CD8-positive, alpha-beta memory T cell (primary cell): ENCODE measurements around the gene MYO5B. TPM values are rescaled to one million over a fixed set of nuclear protein-coding genes. Genes with fewer than 3 reads are reported as not detected.

Experiments used
- CTCF ChIA-PET: fragments of 350-600 bp; sonication (Branson Sonifier 250); formaldehyde crosslinking; loops from one replicate; lab custom pipeline; 2021; ENCODE audit warnings: antibody characterized with exemption; lab: Charles Lee
- POLR2A ChIA-PET: fragments of 350-600 bp; sonication (Branson Sonifier 250); formaldehyde crosslinking; loops from one replicate; lab custom pipeline; 2021; ENCODE audit warnings: antibody characterized with exemption; lab: Charles Lee
- DNase-seq, 5 donors: peaks; one replicate each; pipeline versions ENCODE4 v3.0.0 to v3.0.0-alpha.2; 2020 to 2022; ENCODE audit warnings: mixed read lengths in 1 of 5
- H3K27ac ChIP-seq: one replicate; pipeline ENCODE4 v1.7.0; 2013; ENCODE audit warnings: low read depth, mild to moderate bottlenecking, low read length, moderate library complexity
- H3K27me3 ChIP-seq: 2 replicates; pipeline ENCODE4 v1.7.0; 2013; ENCODE audit warnings: low read length, mild to moderate bottlenecking; ENCODE audit not compliant: insufficient read depth, poor library complexity, severe bottlenecking
- H3K36me3 ChIP-seq: 2 replicates; pipeline ENCODE4 v1.7.0; 2013; ENCODE audit warnings: mild to moderate bottlenecking, low read length, moderate library complexity; ENCODE audit not compliant: insufficient read depth
- H3K4me1 ChIP-seq: 2 replicates; pipeline ENCODE4 v1.7.0; 2013; ENCODE audit warnings: mild to moderate bottlenecking, low read length, moderate library complexity; ENCODE audit not compliant: insufficient read depth
- H3K4me3 ChIP-seq: 2 replicates; pipeline ENCODE4 v1.7.0; 2013; ENCODE audit warnings: mild to moderate bottlenecking, low read length
- H3K9me3 ChIP-seq: 2 replicates; pipeline ENCODE4 v1.7.0; 2013; ENCODE audit warnings: mild to moderate bottlenecking, low read length
- H3K27ac Mint-ChIP-seq, 8 donors: one replicate each; pipeline ENCODE4 v1.8.0; 2020 to 2021; ENCODE audit warnings: mixed read lengths in 8 of 8, mild to moderate bottlenecking in 6 of 8, inconsistent platforms in 3 of 8, moderate library complexity in 3 of 8
- H3K27me3 Mint-ChIP-seq, 2 donors: one replicate each; pipeline ENCODE4 v1.8.0; 2020 to 2021; ENCODE audit warnings: mixed read lengths in 2 of 2, mild to moderate bottlenecking in 1 of 2, moderate library complexity in 1 of 2
- H3K36me3 Mint-ChIP-seq, 3 donors: one replicate each; pipeline ENCODE4 v1.8.0; 2020 to 2021; ENCODE audit warnings: mixed read lengths in 3 of 3, inconsistent platforms in 1 of 3, mild to moderate bottlenecking in 1 of 3
- H3K4me1 Mint-ChIP-seq, 3 donors: one replicate each; pipeline ENCODE4 v1.8.0; 2020 to 2021; ENCODE audit warnings: mixed read lengths in 3 of 3, inconsistent platforms in 1 of 3, mild to moderate bottlenecking in 1 of 3
- H3K4me3 Mint-ChIP-seq, 7 donors: one replicate each; pipeline ENCODE4 v1.8.0; 2020 to 2021; ENCODE audit warnings: mixed read lengths in 7 of 7, mild to moderate bottlenecking in 6 of 7, moderate library complexity in 4 of 7, inconsistent platforms in 2 of 7
- H3K9me3 Mint-ChIP-seq, 5 donors: one replicate each; pipeline ENCODE4 v1.8.0; 2020 to 2022; ENCODE audit warnings: mixed read lengths in 5 of 5, mild to moderate bottlenecking in 3 of 5, moderate library complexity in 2 of 5, inconsistent platforms in 1 of 5
- polyA plus RNA-seq: library from polyadenylated mRNA; unstranded; fragments of 300-500 nt; fragmentation: Illumina TruSeq; gene quantifications from one replicate; pipeline ENCODE4 v1.2.3, GENCODE V29; 2021
- total RNA-seq, 2 experiments: library from RNA; stranded (reverse); gene quantifications; one replicate each; pipeline ENCODE4 v1.2.3, GENCODE V29; 2021

The MYO5B gene
- total and polyA plus RNA-seq, 3 experiments from 2014 or later = 0.07 to 0.11 TPM; not detected in 1

DNA sequence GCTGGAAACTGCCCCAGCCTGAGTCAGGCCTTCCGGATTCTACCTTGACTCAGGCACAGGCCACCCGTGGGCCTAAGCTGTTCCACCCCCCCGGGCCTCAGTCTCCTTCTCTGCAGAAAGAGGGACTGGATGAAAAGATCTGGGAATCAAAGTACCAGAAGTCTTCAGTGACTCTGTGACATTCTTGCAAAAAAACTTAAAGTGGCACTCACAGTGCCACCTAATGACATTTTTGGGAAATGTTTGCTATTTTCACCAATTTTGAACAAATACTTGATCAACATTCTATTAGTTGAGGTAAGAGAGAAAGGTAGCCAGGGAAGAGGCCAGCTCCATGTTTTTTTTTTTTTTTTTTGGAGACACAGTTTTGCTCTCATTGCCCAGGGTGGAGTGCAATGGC lies 333.3 kb downstream of the MYO5B start:
- H3K9me3 Mint-ChIP-seq = no peaks in the 10 kb centered on the region
- no peaks in the 10 kb centered on the region for H3K36me3 Mint-ChIP-seq
- ChIA-PET POLR2A (no interaction called here), CTCF (interaction anchor here (0.8 to 5.5 kb wide), 11 partner anchors 12 to 495 kb away, joined by 3 to 100 read pairs (median 3); no protein-coding TSS in a partner anchor)
- H3K9me3 ChIP-seq = no peaks in the 10 kb centered on the region
- H3K4me3 Mint-ChIP-seq = no peak overlapping the region
- H3K4me3 ChIP-seq = no peak overlapping the region
- H3K27me3 ChIP-seq = no peaks in the 10 kb centered on the region
- no peaks in the 10 kb centered on the region for H3K4me1 ChIP-seq
- H3K4me1 Mint-ChIP-seq = peaks cover 0 to 3% (median 2%) of the 10 kb centered on the region in 3 donors
- peaks cover 6 to 24% of the 10 kb centered on the region in 2 donors for H3K27me3 Mint-ChIP-seq
- no peaks in the 10 kb centered on the region for H3K36me3 ChIP-seq
- H3K27ac ChIP-seq = no peak overlapping the region
- H3K27ac Mint-ChIP-seq = no peak overlapping the region
- peak in 1 of 5 donors; percentile 12 for DNase-seq

- Mint-ChIP-seq H3K4me1 (peaks cover 0 to 3% (median 2%) of the 10 kb centered on the region in 3 donors), H3K36me3 (no peaks in the 10 kb centered on the region)
- POLR2A ChIA-PET = no interaction called here
Observed at GRCh38 chr18:49859725-49860124, 335.2 kb downstream of the MYO5B start.

DNA sequence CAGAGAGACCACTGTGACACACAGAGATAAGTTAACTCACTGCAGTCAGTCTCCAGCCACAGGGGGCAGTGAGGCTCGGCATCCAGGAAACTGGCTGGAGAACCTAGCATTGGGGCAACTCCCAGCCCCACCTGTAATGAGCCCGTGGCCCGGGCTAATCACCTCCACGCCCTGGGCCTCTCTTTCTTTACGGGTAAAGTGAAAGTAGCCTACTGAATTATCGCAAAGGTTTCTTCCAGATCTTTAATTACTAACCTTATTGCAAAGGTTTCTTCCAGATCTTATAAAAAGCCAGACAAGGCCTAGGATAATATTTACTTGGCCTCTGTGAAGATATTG lies 336.0 kb downstream of the MYO5B start:
- no peaks in the 10 kb centered on the region for H3K9me3 Mint-ChIP-seq
- POLR2A ChIA-PET = interaction anchor here (1.0 kb wide), 1 partner anchor 26 kb away, joined by 3 read pairs; no protein-coding TSS in a partner anchor
- no peak overlapping the region for H3K4me3 ChIP-seq
- H3K4me3 Mint-ChIP-seq = no peak overlapping the region
- no peaks in the 10 kb centered on the region for H3K27me3 ChIP-seq
- H3K9me3 ChIP-seq = no peaks in the 10 kb centered on the region
- DNase-seq = no peak
- H3K36me3 ChIP-seq = no peaks in the 10 kb centered on the region
- peaks cover 6 to 11% of the 10 kb centered on the region in 2 donors for H3K27me3 Mint-ChIP-seq
- H3K4me1 Mint-ChIP-seq = peaks cover 0 to 3% (median 2%) of the 10 kb centered on the region in 3 donors
- H3K27ac ChIP-seq = no peak overlapping the region
- H3K4me1 ChIP-seq = no peaks in the 10 kb centered on the region
- H3K27ac Mint-ChIP-seq = no peak overlapping the region
- H3K36me3 Mint-ChIP-seq = no peaks in the 10 kb centered on the region
- CTCF ChIA-PET = interaction anchor here (0.9 to 5.5 kb wide), 16 partner anchors 9 to 1185 kb away, joined by 3 to 100 read pairs (median 4); partner anchors contain the start of gene ACAA2

More at GRCh38 chr18:49859725-49860124, 335.2 kb downstream of the MYO5B start:
- Mint-ChIP-seq H3K27ac (no peak overlapping the region), H3K9me3 (no peaks in the 10 kb centered on the region), H3K4me3 (no peak overlapping the region), H3K27me3 (peaks cover 6 to 18% of the 10 kb centered on the region in 2 donors)
- no peak overlapping the region for H3K27ac ChIP-seq
- H3K4me1 ChIP-seq = no peaks in the 10 kb centered on the region
- no peak overlapping the region for H3K4me3 ChIP-seq
- CTCF ChIA-PET = interaction anchor here (1.8 to 5.5 kb wide), 5 partner anchors 9 to 1185 kb away, joined by 4 to 100 read pairs (median 11); no protein-coding TSS in a partner anchor
- no peak for DNase-seq
- no peaks in the 10 kb centered on the region for H3K27me3 ChIP-seq
- no peaks in the 10 kb centered on the region for H3K36me3 ChIP-seq
- no peaks in the 10 kb centered on the region for H3K9me3 ChIP-seq

DNA sequence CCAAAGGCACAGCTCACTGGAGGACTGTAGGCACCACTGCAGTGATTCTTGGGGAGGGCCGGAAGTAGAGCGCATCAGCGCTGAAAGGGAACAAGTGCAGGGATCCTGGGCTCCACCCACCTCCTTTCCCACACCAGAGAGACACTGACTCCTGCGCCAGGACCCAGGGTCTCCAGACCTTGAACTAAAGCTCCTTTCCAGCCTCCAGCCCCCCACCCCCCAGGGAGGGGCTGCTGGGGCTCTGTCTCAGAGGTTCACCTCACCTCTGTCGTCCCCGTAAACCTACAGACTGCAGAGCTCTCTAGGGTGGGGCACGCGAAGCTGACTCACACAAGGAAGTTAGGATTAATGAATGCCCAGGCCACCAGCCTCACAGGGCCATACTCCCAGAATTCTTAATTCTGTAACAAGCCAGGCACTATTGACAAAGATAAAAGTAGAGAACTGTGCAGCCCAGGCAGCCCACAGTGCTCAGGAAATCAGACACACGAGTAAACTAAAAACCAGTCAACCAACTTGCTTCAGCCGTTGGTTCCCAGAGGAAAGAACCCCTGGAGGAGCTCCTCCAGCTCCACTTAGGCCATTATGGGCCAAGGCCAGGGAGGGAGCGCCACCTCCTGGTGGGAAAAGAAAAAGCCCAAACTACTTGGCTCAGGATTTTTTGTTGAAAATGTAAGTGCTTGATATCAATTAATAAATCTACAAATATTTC lies 336.5 kb downstream of the MYO5B start:
- H3K9me3 Mint-ChIP-seq = no peaks in the 10 kb centered on the region
- Histone ChIP-seq H3K9me3 (no peaks in the 10 kb centered on the region), H3K27me3 (no peaks in the 10 kb centered on the region), H3K27ac (no peak overlapping the region), H3K4me3 (no peak overlapping the region), H3K36me3 (no peaks in the 10 kb centered on the region), H3K4me1 (no peaks in the 10 kb centered on the region)
- H3K4me1 Mint-ChIP-seq = peaks cover 0 to 3% (median 2%) of the 10 kb centered on the region in 3 donors
- ChIA-PET POLR2A (interaction anchor here (1.0 kb wide), 1 partner anchor 26 kb away, joined by 3 read pairs; no protein-coding TSS in a partner anchor), CTCF (interaction anchor here (0.8 to 5.5 kb wide), 21 partner anchors 8 to 1184 kb away, joined by 3 to 100 read pairs (median 4); partner anchors contain the start of gene ACAA2)
- H3K27me3 Mint-ChIP-seq = peaks cover 4 to 8% of the 10 kb centered on the region in 2 donors
- no peaks in the 10 kb centered on the region for H3K36me3 Mint-ChIP-seq
- DNase-seq = peak; percentile 34 to 65 (median 46)
- no peak overlapping the region for H3K4me3 Mint-ChIP-seq
- no peak overlapping the region for H3K27ac Mint-ChIP-seq

GRCh38 chr18:49857708-49858107 lies 337.2 kb downstream of the MYO5B start:
- peaks cover 1 to 3% of the 10 kb centered on the region in 2 donors for H3K27me3 Mint-ChIP-seq
- ChIA-PET CTCF (interaction anchor here (0.8 to 5.5 kb wide), 16 partner anchors 9 to 1183 kb away, joined by 3 to 100 read pairs (median 4); partner anchors contain the start of gene ACAA2), POLR2A (no interaction called here)

GRCh38 chr18:49856496-49856895 lies 338.5 kb downstream of the MYO5B start:
- H3K27ac Mint-ChIP-seq = no peak overlapping the region
- Histone ChIP-seq H3K9me3 (no peaks in the 10 kb centered on the region), H3K4me1 (no peaks in the 10 kb centered on the region), H3K27me3 (no peaks in the 10 kb centered on the region), H3K36me3 (no peaks in the 10 kb centered on the region), H3K4me3 (no peak overlapping the region), H3K27ac (no peak overlapping the region)
- POLR2A ChIA-PET = no interaction called here
- peaks cover 0 to 1% of the 10 kb centered on the region in 2 donors for H3K27me3 Mint-ChIP-seq
- CTCF ChIA-PET = interaction anchor here (1.2 to 2.3 kb wide), 3 partner anchors 37 to 346 kb away, joined by 3 to 14 read pairs (median 4); no protein-coding TSS in a partner anchor
- H3K4me1 Mint-ChIP-seq = peaks cover 0 to 3% (median 2%) of the 10 kb centered on the region in 3 donors
- no peaks in the 10 kb centered on the region for H3K9me3 Mint-ChIP-seq
- no peak for DNase-seq
- no peaks in the 10 kb centered on the region for H3K36me3 Mint-ChIP-seq
- no peak overlapping the region for H3K4me3 Mint-ChIP-seq

More at GRCh38 chr18:49857708-49858107, 337.2 kb downstream of the MYO5B start:
- Histone ChIP-seq H3K36me3 (no peaks in the 10 kb centered on the region), H3K9me3 (no peaks in the 10 kb centered on the region), H3K4me3 (no peak overlapping the region), H3K27me3 (no peaks in the 10 kb centered on the region), H3K4me1 (no peaks in the 10 kb centered on the region), H3K27ac (no peak overlapping the region)
- Mint-ChIP-seq H3K36me3 (no peaks in the 10 kb centered on the region), H3K4me3 (peak overlapping the region in 1 of 7 donors; percentile 49), H3K4me1 (peaks cover 0 to 3% (median 2%) of the 10 kb centered on the region in 3 donors), H3K9me3 (no peaks in the 10 kb centered on the region), H3K27ac (no peak overlapping the region)
- no peak for DNase-seq

- Histone ChIP-seq H3K4me3 (no peak overlapping the region), H3K9me3 (no peaks in the 10 kb centered on the region), H3K36me3 (no peaks in the 10 kb centered on the region), H3K4me1 (no peaks in the 10 kb centered on the region), H3K27ac (no peak overlapping the region), H3K27me3 (no peaks in the 10 kb centered on the region)
- Mint-ChIP-seq H3K4me3 (no peak overlapping the region), H3K4me1 (peaks cover 0 to 3% (median 2%) of the 10 kb centered on the region in 3 donors), H3K36me3 (no peaks in the 10 kb centered on the region), H3K27me3 (peaks cover 1 to 2% of the 10 kb centered on the region in 2 donors), H3K9me3 (no peaks in the 10 kb centered on the region), H3K27ac (no peak overlapping the region)
- ChIA-PET POLR2A (no interaction called here), CTCF (interaction anchor here (1.2 to 2.3 kb wide), 3 partner anchors 36 to 346 kb away, joined by 3 to 14 read pairs (median 4); no protein-coding TSS in a partner anchor)
- DNase-seq = no peak
Observed at GRCh38 chr18:49855711-49856415, 339.1 kb downstream of the MYO5B start.
